Endothelial cell of umbilical vein (primary cell): ENCODE data around the gene GLB1L. TPM values are rescaled to one million over a fixed set of nuclear protein-coding genes. Genes with fewer than 3 reads are reported as not detected.

Experiments
- BruUV-seq: library from RNA; stranded (reverse); fragments of 400-500 nt; replicated peaks from 2 replicates; lab custom pipeline; 2021; lab: Mats Ljungman, UMichigan
- CTCF ChIA-PET: fragments of 300-600, 350-600 bp; sonication (Branson Sonifier 250); formaldehyde crosslinking; loops from one replicate; lab custom pipeline; 2021; ENCODE audit warnings: antibody characterized with exemption, inconsistent platforms; lab: Charles Lee
- POLR2A ChIA-PET: fragments of 300-600, 350-600 bp; sonication (Branson Sonifier 250); formaldehyde crosslinking; loops from one replicate; lab custom pipeline; 2021; ENCODE audit warnings: antibody characterized with exemption, inconsistent platforms; lab: Charles Lee
- DNase-seq: peaks from one replicate; pipeline ENCODE4 v3.0.0-alpha.2; 2011; ENCODE audit warnings: low read depth, low spot score
- FAIRE-seq: peaks from 2 replicates; lab custom pipeline; 2011; peaks lifted over from hg19 to GRCh38; lab: Jason Lieb, UNC
- H2AFZ ChIP-seq: 2 replicates; pipeline ENCODE4 v1.6.0; 2012; ENCODE audit warnings: low read depth, low read length, control low read depth, inconsistent platforms
- H3K27ac ChIP-seq: 2 replicates; pipeline ENCODE4 v1.5.1; 2011; ENCODE audit warnings: low read depth, mild to moderate bottlenecking, control low read depth, low read length, moderate library complexity; ENCODE audit not compliant: insufficient read depth
- H3K27me3 ChIP-seq, 2 experiments: 2 replicates each; pipeline versions ENCODE4 v1.6.0 to v1.6.1; 2011; ENCODE audit warnings: low read length in 2 of 2, mixed read lengths in 1 of 2; ENCODE audit not compliant: control insufficient read depth in 2 of 2, insufficient read depth in 2 of 2
- H3K36me3 ChIP-seq, 2 experiments: 2 replicates in 1 of 2; 3 replicates in 1 of 2; pipeline ENCODE4 v1.5.1; 2011; ENCODE audit warnings: low read length in 2 of 2, mild to moderate bottlenecking in 1 of 2, moderate library complexity in 1 of 2; ENCODE audit not compliant: control insufficient read depth in 2 of 2, insufficient read depth in 2 of 2; ENCODE audit errors: extremely low read depth in 1 of 2
- H3K4me1 ChIP-seq: 3 replicates; pipeline ENCODE4 v1.5.1; 2011; ENCODE audit warnings: mild to moderate bottlenecking, low read length; ENCODE audit not compliant: control insufficient read depth, insufficient read depth; ENCODE audit errors: extremely low read depth
- H3K4me2 ChIP-seq: 2 replicates; pipeline ENCODE4 v1.6.1; 2011; ENCODE audit warnings: low read length, control low read depth, mixed read lengths; ENCODE audit not compliant: insufficient read depth
- H3K4me3 ChIP-seq, 3 experiments: fragments of 200-600 bp in 1 of 3; sonication (generic), shearing (Covaris generic) in 1 of 3; replicated peaks in 1 of 3; 2 replicates each; pipeline ENCODE4 v1.5.1; 2011 to 2016; ENCODE audit warnings: control low read depth in 3 of 3, low read length in 3 of 3, mild to moderate bottlenecking in 2 of 3, inconsistent platforms in 1 of 3, low read depth in 1 of 3, moderate library complexity in 1 of 3; ENCODE audit not compliant: insufficient read depth in 1 of 3
- H3K79me2 ChIP-seq: 2 replicates; pipeline ENCODE4 v1.6.0; 2012; ENCODE audit warnings: low read length, inconsistent platforms; ENCODE audit not compliant: control insufficient read depth, insufficient read depth
- H3K9ac ChIP-seq: replicated peaks from 2 replicates; pipeline ENCODE3; 2011; ENCODE audit warnings: low read length, control low read depth; ENCODE audit not compliant: insufficient read depth; ENCODE audit errors: extremely low read depth
- H3K9me1 ChIP-seq: replicated peaks from 3 replicates; pipeline ENCODE4 v1.6.0; 2011; ENCODE audit warnings: mild to moderate bottlenecking, low read length; ENCODE audit not compliant: control insufficient read depth, insufficient read depth; ENCODE audit errors: extremely low read depth
- H3K9me3 ChIP-seq: replicated peaks from 2 replicates; pipeline ENCODE4 v1.5.1; 2012; ENCODE audit warnings: low read length, inconsistent platforms; ENCODE audit not compliant: control insufficient read depth, insufficient read depth
- H4K20me1 ChIP-seq: replicated peaks from 2 replicates; pipeline ENCODE3; 2011; ENCODE audit warnings: mild to moderate bottlenecking, low read length; ENCODE audit not compliant: control insufficient read depth, insufficient read depth; ENCODE audit errors: extremely low read depth
- EZH2 ChIP-seq: IDR thresholded peaks from 2 replicates; pipeline ENCODE4 v1.6.1; 2012; ENCODE audit warnings: borderline replicate concordance, low read depth, mild to moderate bottlenecking, moderate library complexity, low read length, inconsistent platforms; ENCODE audit not compliant: severe bottlenecking
- FOS ChIP-seq: IDR thresholded peaks from 2 replicates; pipeline ENCODE4 v1.6.1; 2011; ENCODE audit warnings: mild to moderate bottlenecking, low read length, moderate library complexity, borderline replicate concordance; ENCODE audit not compliant: insufficient read depth
- MYC ChIP-seq: IDR thresholded peaks from one replicate; pipeline ENCODE4 v1.6.1; 2011; ENCODE audit warnings: mild to moderate bottlenecking, low read depth, low read length
- POLR2A ChIP-seq: IDR thresholded peaks from 2 replicates; pipeline ENCODE4 v1.6.1; 2012; ENCODE audit warnings: low read depth, mild to moderate bottlenecking, control low read depth, low read length
- POLR2AphosphoS5 ChIP-seq: IDR thresholded peaks from 2 replicates; pipeline ENCODE4 v1.6.1; 2012; ENCODE audit warnings: low read depth, mild to moderate bottlenecking, control low read depth, low read length, moderate library complexity; ENCODE audit not compliant: insufficient read depth
- dilution Hi-C: fragments of 300-500 bp; cut with MboI; formaldehyde crosslinking; loops from one replicate; pipeline ENCODE4 v1.15.0; 2019; ENCODE audit warnings: low sequenced_read_pairs; ENCODE audit not compliant: extremely low pct_ligation_motif_present
- intact Hi-C: fragments of 100-400 bp; cut with micrococcal nuclease; formaldehyde crosslinking; loops from one replicate; pipeline ENCODE4 v1.10.0; 2022
- polyA plus RNA-seq, 4 experiments: library from polyadenylated mRNA; depleted of rRNA in 3 of 4; stranded (reverse) in 3 of 4; unstranded in 1 of 4; fragments of >200 nt; gene quantifications; 2 replicates each; pipeline versions ENCODE4 v1.2.1 to v1.2.3, GENCODE V29; 2011 to 2012; ENCODE audit warnings: missing spikeins in 1 of 4
- total RNA-seq: library from RNA; stranded (reverse); gene quantifications from 2 replicates; pipeline ENCODE4 v1.2.3, GENCODE V29; 2021
- TF ChIP-seq, protein P1 (sequence below), 2 donors: IDR thresholded peaks; 1 replicate in 1 of 2; 2 replicates in 1 of 2; pipeline ENCODE4 v1.5.1; 2011; ENCODE audit warnings: low read length in 2 of 2, mild to moderate bottlenecking in 2 of 2, moderate library complexity in 2 of 2, control low read depth in 1 of 2, inconsistent platforms in 1 of 2, low read depth in 1 of 2; ENCODE audit not compliant: insufficient read depth in 1 of 2; ENCODE audit errors: extremely low read depth in 1 of 2
- TF ChIP-seq, protein P2 (sequence below): IDR thresholded peaks from 2 replicates; pipeline ENCODE4 v1.6.1; 2011; ENCODE audit not compliant: insufficient read depth, insufficient read length

The GLB1L gene
- total and polyA plus RNA-seq, 2 donors (not counting 3 experiments of a cell fraction or from before 2014, with no cell fraction given), result 9.2 to 11.9 TPM

DNA sequence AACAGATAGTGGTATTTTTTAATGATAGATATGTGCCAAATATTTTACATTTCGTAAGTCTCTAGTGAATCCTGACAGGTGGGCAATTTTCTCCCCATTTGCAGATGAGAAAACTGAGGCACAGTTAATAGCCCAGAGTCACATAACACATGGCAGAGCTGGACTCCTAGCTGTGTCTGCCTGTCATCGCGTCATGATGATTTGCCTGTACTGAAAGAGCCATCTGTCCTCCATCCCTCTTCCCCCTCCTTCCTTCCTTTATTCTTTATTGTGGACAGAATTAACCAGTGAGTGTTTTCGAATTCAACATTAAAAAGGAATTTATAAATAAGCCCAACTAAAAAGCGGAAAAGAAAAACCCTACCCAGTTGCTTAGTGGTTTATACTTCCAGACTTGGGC, 37.1 kb upstream of the GLB1L start:
- CTCF ChIA-PET, result interaction anchor here (12.6 kb wide), 1 partner anchor 12 kb away, joined by 253 read pairs; no protein-coding TSS in a partner anchor
- Histone ChIP-seq H4K20me1 (no peaks in the 10 kb centered on the region), H3K79me2 (no peaks in the 10 kb centered on the region), H3K27ac (no peak overlapping the region), H3K4me3 (no peak overlapping the region), H3K27me3 (no peaks in the 10 kb centered on the region), H3K9me3 (no peaks in the 10 kb centered on the region), H3K4me1 (peaks cover 17% of the 10 kb centered on the region), H3K9ac (no peak overlapping the region), H3K36me3 (peaks cover 0 to 21% of the 10 kb centered on the region in 2 experiments), H3K4me2 (no peak overlapping the region), H2AFZ (no peak overlapping the region), H3K9me1 (no peaks in the 10 kb centered on the region)
- TF ChIP-seq POLR2A, result no peak
- TF ChIP-seq, protein P1, sequence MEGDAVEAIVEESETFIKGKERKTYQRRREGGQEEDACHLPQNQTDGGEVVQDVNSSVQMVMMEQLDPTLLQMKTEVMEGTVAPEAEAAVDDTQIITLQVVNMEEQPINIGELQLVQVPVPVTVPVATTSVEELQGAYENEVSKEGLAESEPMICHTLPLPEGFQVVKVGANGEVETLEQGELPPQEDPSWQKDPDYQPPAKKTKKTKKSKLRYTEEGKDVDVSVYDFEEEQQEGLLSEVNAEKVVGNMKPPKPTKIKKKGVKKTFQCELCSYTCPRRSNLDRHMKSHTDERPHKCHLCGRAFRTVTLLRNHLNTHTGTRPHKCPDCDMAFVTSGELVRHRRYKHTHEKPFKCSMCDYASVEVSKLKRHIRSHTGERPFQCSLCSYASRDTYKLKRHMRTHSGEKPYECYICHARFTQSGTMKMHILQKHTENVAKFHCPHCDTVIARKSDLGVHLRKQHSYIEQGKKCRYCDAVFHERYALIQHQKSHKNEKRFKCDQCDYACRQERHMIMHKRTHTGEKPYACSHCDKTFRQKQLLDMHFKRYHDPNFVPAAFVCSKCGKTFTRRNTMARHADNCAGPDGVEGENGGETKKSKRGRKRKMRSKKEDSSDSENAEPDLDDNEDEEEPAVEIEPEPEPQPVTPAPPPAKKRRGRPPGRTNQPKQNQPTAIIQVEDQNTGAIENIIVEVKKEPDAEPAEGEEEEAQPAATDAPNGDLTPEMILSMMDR (IDR thresholded peaks at IDR 0.05; ENCODE audit: extremely low read depth in 1 of 2, insufficient read depth in 1 of 2, low read depth in 1 of 2, low read length in 2 of 2), result no peak
- TF ChIP-seq, protein P2, sequence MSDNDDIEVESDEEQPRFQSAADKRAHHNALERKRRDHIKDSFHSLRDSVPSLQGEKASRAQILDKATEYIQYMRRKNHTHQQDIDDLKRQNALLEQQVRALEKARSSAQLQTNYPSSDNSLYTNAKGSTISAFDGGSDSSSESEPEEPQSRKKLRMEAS, result no peak
- no peak for TF ChIP-seq EZH2
- no peak for TF ChIP-seq POLR2AphosphoS5
- no peak for TF ChIP-seq FOS
- TF ChIP-seq MYC, result no peak
- no TSS peak for BruUV-seq
- no peak for FAIRE-seq
- POLR2A ChIA-PET, result no interaction called here
- intact Hi-C loops, result no loop called here
- DNase-seq, result no peak
- dilution Hi-C loops, result no loop called here
